Fibroblast of gingiva (primary cell): ENCODE results near the gene MAL.
"Not testable (repeated sequence)": the region's sequence is repeated elsewhere in the genome, so short reads cannot be mapped to it uniquely, and the experiment has no call there.

Experiments used
- DNase-seq: peaks from one replicate; pipeline ENCODE4 v3.0.0-alpha.2; 2011; ENCODE audit warnings: low read depth

MAL gene

GRCh38 chr2:95063086-95063958 lies 37.8 kb downstream of the MAL start:
- no peak for DNase-seq

GRCh38 chr2:95068256-95068655 lies 42.7 kb downstream of the MAL start:
- no peak for DNase-seq

DNA sequence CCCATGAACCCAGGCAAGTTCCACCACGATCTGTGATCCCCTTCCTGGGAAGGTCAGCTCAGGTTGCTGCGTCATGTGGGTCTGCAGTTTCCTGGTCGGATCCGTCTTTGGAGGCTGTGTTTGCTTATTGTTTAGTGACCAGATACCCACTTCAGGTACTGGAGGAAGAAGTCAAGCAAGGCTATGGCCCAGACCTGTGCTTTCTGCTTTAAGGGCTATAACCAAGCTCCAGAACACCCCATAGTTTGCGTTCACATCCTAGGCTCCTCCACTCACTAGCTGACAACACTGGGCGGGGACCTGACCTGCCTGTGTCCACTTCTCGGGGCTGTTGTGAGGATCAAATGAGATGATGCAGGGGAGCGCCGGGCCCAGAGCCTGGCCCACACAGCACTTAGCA lies 44.0 kb downstream of the MAL start:
- no peak for DNase-seq

GRCh38 chr2:95071856-95072255 lies 46.3 kb downstream of the MAL start:
- DNase-seq: no peak

DNA sequence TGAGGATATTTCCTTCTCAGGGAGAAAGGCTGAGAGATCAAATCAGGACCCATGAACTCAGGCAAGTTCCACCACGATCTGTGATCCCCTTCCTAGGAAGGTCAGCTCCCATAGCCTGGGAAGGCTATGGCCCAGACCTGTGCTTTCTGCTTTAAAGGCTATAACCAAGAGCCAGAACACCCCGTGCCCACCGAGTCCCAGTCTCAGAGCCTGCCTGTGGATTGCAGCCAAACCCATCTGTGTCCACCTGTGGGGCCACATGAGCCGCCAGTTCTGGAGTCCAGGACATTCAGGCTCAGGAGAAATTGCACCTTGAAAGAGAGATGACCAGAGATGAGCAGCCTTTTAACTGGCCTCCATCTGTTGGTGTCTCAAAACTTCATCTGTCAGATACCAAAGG lies 46.9 kb downstream of the MAL start:
- no peak for DNase-seq

GRCh38 chr2:95073856-95074662 lies 48.6 kb downstream of the MAL start:
- DNase-seq: no peak

- no peak for DNase-seq
These were observed 49.3 kb downstream of the MAL start for GRCh38 chr2:95074663-95075439.

- DNase-seq: no peak
These were observed 50.1 kb downstream of the MAL start for GRCh38 chr2:95075440-95076132.

- DNase-seq: peak; percentile 23
These were observed 51.4 kb downstream of the MAL start for GRCh38 chr2:95076705-95077529.

DNA sequence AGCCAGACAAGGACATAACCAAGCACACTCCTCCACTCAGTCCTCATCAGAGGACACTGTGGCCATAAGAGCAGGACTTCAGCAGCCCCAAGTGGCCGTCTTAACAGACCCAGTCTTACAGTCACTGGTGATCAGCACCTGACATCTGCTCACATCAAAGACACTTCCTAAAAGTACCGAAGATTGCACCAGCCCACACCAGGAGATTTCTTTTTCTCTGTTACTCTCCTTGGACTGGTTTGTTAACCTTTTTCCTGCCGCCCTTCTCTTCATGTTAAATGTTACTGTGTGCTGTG lies 52.0 kb downstream of the MAL start:
- no peak for DNase-seq

GRCh38 chr2:95077861-95078603 lies 52.5 kb downstream of the MAL start:
- no peak for DNase-seq

- DNase-seq: no peak
These were observed 53.7 kb downstream of the MAL start for GRCh38 chr2:95079199-95079683.

DNA sequence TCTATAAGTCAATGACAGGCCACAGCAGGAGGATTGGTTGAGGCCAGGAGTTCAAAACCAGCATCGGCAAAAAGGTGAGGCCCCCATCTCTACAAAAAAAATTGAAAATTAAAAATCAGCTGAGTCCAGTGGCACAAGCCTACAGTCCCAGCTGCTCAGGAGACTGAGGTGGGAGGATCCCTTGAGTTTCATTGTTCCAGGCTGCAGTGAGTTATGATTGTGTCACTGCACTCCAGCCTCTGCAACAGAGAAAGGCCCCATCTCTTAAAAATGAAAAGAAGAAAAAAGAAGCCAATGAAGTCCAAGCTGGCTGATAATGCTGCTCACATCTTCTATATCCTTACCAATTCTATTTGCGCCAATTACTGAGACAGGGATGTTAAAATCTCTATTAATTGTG lies 57.0 kb downstream of the MAL start:
- no peak for DNase-seq

DNA sequence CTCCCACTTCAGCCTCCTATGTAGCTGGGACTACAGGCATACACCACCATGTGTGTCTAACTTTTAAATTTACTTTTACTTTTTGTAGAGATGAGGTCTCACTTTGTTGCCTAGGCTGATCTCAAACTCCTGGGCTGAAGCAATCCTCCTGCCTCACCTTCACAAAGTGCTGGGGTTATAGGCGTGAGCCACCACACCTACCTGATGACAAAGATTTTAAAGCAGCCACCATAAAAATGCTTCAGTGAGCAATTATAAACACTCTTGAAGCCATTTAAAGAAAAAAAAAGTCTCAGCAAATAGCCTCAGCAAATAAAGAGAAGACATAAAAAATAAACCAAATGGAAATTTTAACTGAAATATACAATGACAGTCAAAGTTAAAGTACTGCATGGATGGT lies 60.5 kb downstream of the MAL start:
- DNase-seq: no peak

DNA sequence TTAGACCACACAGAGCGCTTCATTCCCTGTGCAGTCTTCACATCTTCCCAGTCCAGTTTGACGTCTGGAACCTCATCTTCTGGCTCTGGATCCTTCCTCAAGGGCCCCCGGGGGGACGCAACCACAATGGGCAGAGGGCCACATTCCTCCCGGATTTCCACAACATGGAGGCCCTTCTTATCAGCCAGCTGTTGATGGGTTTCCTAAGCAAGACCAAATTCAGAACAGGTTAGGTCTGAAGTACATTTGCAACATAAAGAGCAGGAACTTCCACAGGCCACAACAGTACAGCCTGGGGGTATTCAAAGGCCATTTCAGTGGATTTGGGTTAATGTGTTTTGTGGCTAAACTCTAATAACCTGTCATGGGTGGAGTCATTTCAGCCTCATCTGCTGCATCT lies 61.9 kb downstream of the MAL start:
- no peak for DNase-seq

GRCh38 chr2:95091885-95092555 lies 66.5 kb downstream of the MAL start:
- DNase-seq: peak; percentile 58

DNA sequence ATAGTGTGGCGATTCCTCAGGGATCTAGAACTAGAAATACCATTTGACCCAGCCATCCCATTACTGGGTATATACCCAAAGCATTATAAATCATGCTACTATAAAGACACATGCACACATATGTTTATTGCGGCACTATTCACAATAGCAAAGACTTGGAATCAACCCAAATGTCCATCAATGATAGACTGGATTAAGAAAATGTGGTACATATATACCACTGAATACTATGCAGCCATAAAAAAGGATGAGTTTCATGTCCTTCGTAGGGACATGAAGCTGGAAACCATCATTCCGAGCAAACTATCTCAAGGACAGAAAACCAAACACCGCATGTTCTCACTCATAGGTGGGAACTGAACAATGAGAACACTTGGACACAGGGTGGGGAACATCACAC lies 72.8 kb downstream of the MAL start:
- not testable (repeated sequence) for DNase-seq

- no peak for DNase-seq
These were observed 74.4 kb downstream of the MAL start for GRCh38 chr2:95099910-95100309.
